DMS 273 treated with DMSO at 0.1 percent for 48 hours (cell line): ENCODE data around the gene AHCYL2.

Experiments
- DNase-seq: peaks from one replicate; lab custom pipeline; 2025; lab: John Stamatoyannopoulos, UW

The AHCYL2 gene

GRCh38 chr7:129224251-129225205 is at the start of gene AHCYL2:
TSS of gene AHCYL2 (plus strand) at chr7:129225030.
- DNase-seq: peak; percentile 97

DNA sequence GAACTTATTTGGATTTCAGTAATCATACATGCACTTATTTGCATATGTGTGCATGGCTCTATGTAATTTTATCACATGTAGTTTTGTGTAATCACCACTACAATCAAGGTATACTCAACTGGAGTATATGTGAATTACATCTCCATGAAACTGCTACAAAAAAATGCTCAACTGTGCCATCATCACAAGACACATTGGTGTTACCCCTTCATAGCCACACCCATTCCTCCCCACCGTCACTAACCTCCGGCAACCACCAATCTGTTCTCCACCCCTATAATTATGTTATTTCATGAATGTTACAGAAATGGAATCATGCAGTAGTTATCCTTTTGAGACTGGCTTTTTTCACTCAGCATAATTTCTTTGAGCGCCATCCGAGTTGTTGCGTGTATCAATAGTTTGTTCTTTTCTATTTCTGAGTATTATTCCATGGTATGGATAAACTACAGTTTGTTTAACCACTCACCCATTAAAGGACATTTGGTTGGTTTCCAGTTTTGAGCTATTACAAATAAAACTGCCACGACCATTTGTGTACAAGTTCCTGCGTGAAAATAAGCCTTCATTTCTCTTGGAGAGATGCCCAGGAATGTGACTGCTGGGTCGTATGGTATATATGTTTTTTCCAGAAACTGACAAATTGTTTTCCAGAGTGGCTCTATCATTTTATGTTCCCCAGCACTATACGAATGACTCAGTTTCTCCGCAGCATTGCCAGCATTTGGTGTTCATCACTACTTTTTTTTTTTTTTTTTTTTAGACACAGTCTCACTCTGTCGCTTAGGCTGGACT is 47.7 kb upstream of the AHCYL2 start:
- no peak for DNase-seq

DNA sequence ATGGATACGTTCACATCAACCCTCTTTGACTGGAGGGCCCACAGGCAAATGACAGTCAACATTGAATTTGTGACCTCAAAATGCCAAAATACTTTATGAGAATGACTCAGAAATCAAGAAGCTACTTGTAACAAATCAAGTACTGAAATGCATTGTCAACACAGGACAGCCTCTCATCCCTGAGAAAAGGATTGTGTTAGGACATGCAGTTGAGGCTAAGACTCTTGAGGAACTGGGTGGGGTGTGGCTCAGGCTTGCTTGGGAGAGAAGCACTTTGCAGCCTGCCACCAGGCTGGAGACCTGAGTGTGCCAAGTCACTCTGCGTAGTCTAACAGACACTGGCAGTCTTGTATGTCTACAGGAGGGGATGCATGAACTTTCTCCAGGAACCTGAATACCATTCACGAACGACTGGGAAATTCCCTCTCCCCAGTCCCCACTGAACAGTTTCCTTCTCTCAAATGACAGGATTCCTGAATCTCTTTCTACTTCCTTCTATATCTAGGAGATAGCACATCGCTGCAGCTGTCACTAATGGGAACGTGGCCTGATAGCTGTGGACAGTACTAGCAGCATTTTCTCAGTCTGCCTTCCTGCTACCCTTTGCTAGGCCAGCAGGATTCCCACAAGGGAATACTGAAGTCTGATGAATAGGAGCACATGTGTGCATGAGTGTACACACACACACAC is 39.7 kb upstream of the AHCYL2 start:
- no peak for DNase-seq

GRCh38 chr7:129186749-129187260 is 38.0 kb upstream of the AHCYL2 start:
- DNase-seq: no peak

DNA sequence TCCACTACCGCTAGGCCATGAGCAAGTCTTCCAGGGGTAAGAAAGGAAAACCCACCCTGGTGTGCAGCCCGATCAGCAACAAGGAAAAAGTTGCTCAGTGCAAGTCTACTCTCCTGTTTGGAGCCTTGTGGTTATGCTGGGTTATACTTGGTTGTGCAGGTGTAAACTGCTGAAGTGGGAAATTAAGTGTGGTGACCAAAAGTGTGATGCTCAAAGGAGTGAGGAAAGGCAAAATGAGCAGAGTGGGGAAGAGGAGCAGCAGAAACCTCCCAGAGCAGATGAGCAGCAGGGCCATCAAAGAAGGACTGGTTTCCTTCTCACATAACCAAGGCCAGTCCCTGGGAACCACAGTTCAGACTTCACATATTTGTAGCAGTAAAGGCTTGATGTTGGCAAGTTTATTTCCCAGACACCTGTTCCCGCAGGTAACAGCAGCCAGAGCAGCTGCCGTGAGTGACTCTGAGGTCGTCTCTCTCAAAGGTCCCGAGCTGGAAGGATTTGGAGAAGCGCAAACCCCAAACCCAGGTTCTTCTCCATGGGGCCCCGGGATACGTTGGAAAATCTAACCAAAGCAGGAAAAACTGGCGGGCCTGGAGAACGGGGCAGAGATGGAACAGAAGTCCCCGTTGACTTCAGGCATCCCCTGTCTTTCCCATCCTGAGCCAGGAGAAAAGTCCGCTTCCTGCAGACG is 37.0 kb upstream of the AHCYL2 start:
- DNase-seq: no peak

- DNase-seq: no peak
These were observed 36.4 kb upstream of the AHCYL2 start, which contains the start of gene SMO for GRCh38 chr7:129188372-129188891. TSS of gene SMO (plus strand) at chr7:129188633. CDS start at chr7:129189152, 519 bp downstream.

- DNase-seq: no peak
These were observed 35.8 kb upstream of the AHCYL2 start for GRCh38 chr7:129188892-129189660.

- no peak for DNase-seq
These were observed 35.0 kb upstream of the AHCYL2 start for GRCh38 chr7:129189661-129190310.

DNA sequence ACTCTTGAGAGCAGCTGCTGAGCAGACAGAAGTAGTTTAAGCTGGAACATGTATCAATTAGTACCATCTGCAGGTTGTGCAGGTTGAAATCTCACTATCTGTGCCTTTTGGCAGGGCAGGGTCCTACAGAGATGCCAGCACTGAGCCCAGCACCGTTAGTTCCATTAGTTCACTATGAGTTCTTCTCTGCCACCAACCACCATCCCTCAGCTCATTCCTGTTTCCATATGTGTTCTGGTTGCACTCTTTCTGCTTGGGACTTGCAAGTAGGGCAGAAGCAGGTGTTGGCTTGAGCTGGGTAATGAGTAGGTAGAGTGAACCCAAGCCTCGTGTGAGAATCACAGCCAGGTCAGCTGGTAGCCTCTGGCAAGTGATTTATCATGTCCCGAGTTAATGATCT is 33.6 kb upstream of the AHCYL2 start:
- no peak for DNase-seq

DNA sequence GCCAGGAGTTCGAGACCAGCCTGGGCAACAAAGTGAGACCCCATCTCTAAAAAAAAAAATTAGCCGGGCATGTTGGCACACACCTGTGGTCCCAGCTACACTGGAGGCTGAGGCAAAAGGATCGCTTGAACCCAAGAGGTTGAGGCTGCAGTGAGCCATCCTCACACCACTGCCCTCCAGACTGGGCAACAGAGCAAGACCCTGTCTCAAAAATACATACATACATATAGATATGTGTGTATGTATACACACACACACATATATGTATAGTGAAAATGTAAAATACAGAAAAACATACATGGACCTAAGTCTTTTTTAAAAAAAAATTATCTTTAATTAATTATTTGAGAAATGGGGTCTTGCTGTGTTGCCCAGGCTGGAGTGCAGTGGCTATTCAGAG is 30.9 kb upstream of the AHCYL2 start:
- DNase-seq: no peak

GRCh38 chr7:129197771-129198170 is 27.1 kb upstream of the AHCYL2 start:
- DNase-seq: no peak

DNA sequence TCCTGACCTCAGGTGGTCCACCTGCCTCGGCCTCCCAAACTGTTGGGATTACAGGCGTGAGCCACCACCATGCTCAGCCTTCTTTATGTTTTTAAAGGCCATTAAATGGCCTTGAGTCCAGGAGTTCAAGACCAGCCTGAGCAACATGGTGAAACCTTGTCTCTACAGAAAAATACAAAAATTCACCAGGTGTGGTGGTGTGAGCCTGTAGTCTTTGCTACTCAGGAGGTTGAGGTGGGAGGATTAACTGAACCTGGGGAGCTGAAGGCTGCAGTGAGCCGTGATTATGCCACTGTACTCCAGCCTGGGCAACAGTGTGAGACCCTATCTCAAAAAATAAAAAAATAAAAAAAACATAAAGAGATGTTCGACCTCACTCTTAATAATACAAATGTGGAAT is 25.4 kb upstream of the AHCYL2 start:
- no peak for DNase-seq

DNA sequence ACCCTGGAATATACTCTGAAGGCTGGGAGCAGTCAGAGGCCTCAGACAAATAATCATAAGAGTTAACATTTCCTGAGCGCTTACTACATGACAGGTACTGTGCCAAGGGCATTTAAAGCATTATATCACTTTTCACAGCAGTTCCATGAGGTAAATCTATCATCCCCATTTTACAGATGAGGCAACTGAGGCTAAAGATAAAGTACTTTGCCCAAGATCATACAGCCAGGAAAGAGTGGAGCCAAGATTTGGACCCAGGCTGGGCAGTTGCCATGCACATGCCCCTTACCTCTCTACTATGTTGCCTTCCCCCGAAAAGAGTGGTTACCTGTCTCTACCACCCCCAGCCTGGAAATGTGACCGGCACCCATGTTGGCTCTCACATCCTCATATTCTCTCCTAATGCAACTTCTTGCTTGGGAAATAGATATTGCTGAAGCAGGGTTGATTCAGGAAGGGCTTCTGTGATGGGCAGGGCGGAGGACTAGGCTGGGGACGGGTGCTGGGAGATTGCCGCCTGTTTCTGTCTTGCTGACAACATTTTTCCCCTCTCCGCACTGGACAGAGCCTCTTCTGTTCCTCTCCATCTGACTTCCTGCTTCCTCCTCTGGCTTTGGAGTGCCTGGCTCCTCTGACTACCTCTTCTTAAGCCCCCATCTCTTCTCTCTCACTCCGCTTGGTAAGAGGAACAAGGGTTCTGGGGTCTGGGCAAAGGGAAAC is 22.6 kb upstream of the AHCYL2 start:
- DNase-seq: no peak

GRCh38 chr7:129203050-129203741 is 21.6 kb upstream of the AHCYL2 start:
- DNase-seq: no peak

- no peak for DNase-seq
These were observed 19.6 kb upstream of the AHCYL2 start for GRCh38 chr7:129205126-129205818.

DNA sequence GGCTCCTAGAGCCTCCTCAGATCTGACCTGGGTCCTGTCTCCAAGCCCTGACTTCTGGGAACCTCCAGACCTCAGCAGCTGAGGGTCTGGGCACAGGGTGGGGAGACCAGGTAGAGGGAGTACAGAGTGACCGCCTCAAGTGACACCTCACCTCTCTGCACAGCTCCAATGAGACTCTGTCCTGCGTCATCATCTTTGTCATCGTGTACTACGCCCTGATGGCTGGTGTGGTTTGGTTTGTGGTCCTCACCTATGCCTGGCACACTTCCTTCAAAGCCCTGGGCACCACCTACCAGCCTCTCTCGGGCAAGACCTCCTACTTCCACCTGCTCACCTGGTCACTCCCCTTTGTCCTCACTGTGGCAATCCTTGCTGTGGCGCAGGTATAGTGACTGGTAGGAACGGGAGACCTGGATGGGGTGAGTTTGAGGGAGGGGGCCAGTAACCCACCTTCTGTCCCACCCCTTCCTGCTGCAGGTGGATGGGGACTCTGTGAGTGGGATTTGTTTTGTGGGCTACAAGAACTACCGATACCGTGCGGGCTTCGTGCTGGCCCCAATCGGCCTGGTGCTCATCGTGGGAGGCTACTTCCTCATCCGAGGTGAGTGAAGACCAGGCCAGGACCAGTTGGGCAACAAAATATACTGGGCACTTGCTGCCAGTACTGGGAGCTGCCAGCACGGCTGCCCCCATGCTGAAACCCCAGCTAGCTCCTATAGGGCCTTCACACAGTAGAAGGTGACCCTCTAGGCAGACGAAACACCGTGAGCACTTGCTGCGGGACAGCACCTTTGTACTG is 18.6 kb upstream of the AHCYL2 start:
- no peak for DNase-seq

- no peak for DNase-seq
These were observed 16.2 kb upstream of the AHCYL2 start for GRCh38 chr7:129208667-129209066.
